HepG2 (cell line): ENCODE measurements around the gene AMBRA1. TPM values are rescaled to one million over a fixed set of nuclear protein-coding genes. Genes with fewer than 3 reads are reported as not detected.
A peak's percentile ranks its signal among the peaks of the same experiment; 100 is the strongest.

Experiments used
- CBX2 ChIP-seq, 2 experiments: fragments of 200-600 bp in 1 of 2; sonication (generic); formaldehyde crosslinking in 1 of 2; IDR thresholded peaks; 2 replicates each; pipeline versions ENCODE4 v1.7.0 to v1.8.1; 2018 to 2022; ENCODE audit warnings: low read depth in 2 of 2, low read length in 1 of 2, mild to moderate bottlenecking in 1 of 2, missing genetic modification reagents in 1 of 2
- GZF1 ChIP-seq: sonication (generic); formaldehyde crosslinking; IDR thresholded peaks from 2 replicates; pipeline ENCODE4 v1.5.1; 2020; ENCODE audit warnings: mild to moderate bottlenecking, missing genetic modification reagents
- KAT8 ChIP-seq: IDR thresholded peaks from 2 replicates; pipeline ENCODE4 v1.6.1; 2016; ENCODE audit warnings: missing genetic modification reagents, missing compliant biosample characterization
- KDM6A ChIP-seq: IDR thresholded peaks from 2 replicates; pipeline ENCODE4 v1.6.1; 2016; ENCODE audit warnings: low read depth
- MAFG ChIP-seq: sonication (generic); formaldehyde crosslinking; IDR thresholded peaks from 2 replicates; pipeline ENCODE4 v1.5.1; 2020; ENCODE audit warnings: mild to moderate bottlenecking, missing genetic modification reagents
- NR2C2 ChIP-seq: sonication (generic); formaldehyde crosslinking; IDR thresholded peaks from 2 replicates; pipeline ENCODE4 v1.4.0; 2020; ENCODE audit warnings: missing genetic modification reagents, mild to moderate bottlenecking, moderate library complexity, borderline replicate concordance
- PHF8 ChIP-seq: sonication (generic); formaldehyde crosslinking; IDR thresholded peaks from 2 replicates; pipeline ENCODE4 v1.5.0; 2020; ENCODE audit warnings: missing genetic modification reagents
- POGZ ChIP-seq: sonication (generic); formaldehyde crosslinking; IDR thresholded peaks from 2 replicates; pipeline ENCODE4 v1.4.0; 2020; ENCODE audit warnings: mild to moderate bottlenecking, missing genetic modification reagents
- SP5 ChIP-seq: IDR thresholded peaks from 2 replicates; pipeline ENCODE4 v1.6.1; 2016; ENCODE audit warnings: low read depth, borderline replicate concordance
- TCF7L2 ChIP-seq: IDR thresholded peaks from 2 replicates; pipeline ENCODE4 v1.6.1; 2011; ENCODE audit warnings: mild to moderate bottlenecking, low read depth, low read length, moderate library complexity
- TMF1 ChIP-seq: sonication (generic); formaldehyde crosslinking; IDR thresholded peaks from 2 replicates; pipeline ENCODE4 v1.8.1; 2022; ENCODE audit warnings: low read depth, missing genetic modification reagents
- ZNF251 ChIP-seq: sonication (generic); formaldehyde crosslinking; IDR thresholded peaks from 2 replicates; pipeline ENCODE4 v1.9.0; 2021; ENCODE audit warnings: mild to moderate bottlenecking, missing genetic modification reagents
- ZNF441 ChIP-seq: sonication (generic); formaldehyde crosslinking; IDR thresholded peaks from 2 replicates; pipeline ENCODE4 v1.7.0; 2021; ENCODE audit warnings: missing genetic modification reagents, borderline replicate concordance
- ZNF598 ChIP-seq: sonication (generic); formaldehyde crosslinking; IDR thresholded peaks from 2 replicates; pipeline ENCODE4 v1.5.1; 2020; ENCODE audit warnings: mild to moderate bottlenecking, missing genetic modification reagents, borderline replicate concordance
- polyA plus RNA-seq, 8 experiments: library from polyadenylated mRNA; depleted of rRNA in 3 of 8; stranded (reverse) in 7 of 8; unstranded in 1 of 8; fragments of >200 nt; fragmentation: Illumina TruSeq in 4 of 8; extraction: Trizol in 4 of 8; gene quantifications; 2 replicates each; pipeline versions ENCODE4 v1.2.1 to v1.2.3, GENCODE V29; 2011 to 2016; ENCODE audit warnings: low read depth in 4 of 8, missing spikeins in 1 of 8, mixed read lengths in 1 of 8; ENCODE audit not compliant: insufficient read depth in 1 of 8
- total RNA-seq, 5 experiments: library from RNA; depleted of rRNA; stranded (reverse); fragments of >200 nt; fragmentation: Illumina TruSeq; extraction: Trizol; gene quantifications; 2 replicates each; pipeline ENCODE4 v1.2.3, GENCODE V29; 2016; ENCODE audit warnings: low read depth in 1 of 5
- TF ChIP-seq, protein P1 (sequence below): sonication (generic); formaldehyde crosslinking; IDR thresholded peaks from 2 replicates; pipeline ENCODE4 v1.8.1; 2022; ENCODE audit warnings: mild to moderate bottlenecking, missing genetic modification reagents
- TF ChIP-seq, protein P2 (sequence below): sonication (generic); formaldehyde crosslinking; IDR thresholded peaks from 2 replicates; pipeline ENCODE4 v1.9.0; 2022; ENCODE audit warnings: missing genetic modification reagents, mild to moderate bottlenecking, borderline replicate concordance
- TF ChIP-seq, protein P3 (sequence below): sonication (generic); formaldehyde crosslinking; IDR thresholded peaks from 2 replicates; pipeline ENCODE4 v1.4.0; 2020; ENCODE audit warnings: mild to moderate bottlenecking, missing genetic modification reagents
- TF ChIP-seq, protein P4 (sequence below): sonication (generic); formaldehyde crosslinking; IDR thresholded peaks from 2 replicates; pipeline ENCODE4 v1.5.1; 2020; ENCODE audit warnings: missing genetic modification reagents, mild to moderate bottlenecking, borderline replicate concordance
- TF ChIP-seq, protein P5 (sequence below): sonication (generic); formaldehyde crosslinking; IDR thresholded peaks from 2 replicates; pipeline ENCODE4 v1.4.0; 2020; ENCODE audit warnings: mild to moderate bottlenecking, missing genetic modification reagents

AMBRA1 gene
- total and polyA plus RNA-seq, 2 of the 13 experiments (the other 11 are each of a cell fraction or from before 2014, with no cell fraction given), result 15.7 to 26.0 TPM

DNA sequence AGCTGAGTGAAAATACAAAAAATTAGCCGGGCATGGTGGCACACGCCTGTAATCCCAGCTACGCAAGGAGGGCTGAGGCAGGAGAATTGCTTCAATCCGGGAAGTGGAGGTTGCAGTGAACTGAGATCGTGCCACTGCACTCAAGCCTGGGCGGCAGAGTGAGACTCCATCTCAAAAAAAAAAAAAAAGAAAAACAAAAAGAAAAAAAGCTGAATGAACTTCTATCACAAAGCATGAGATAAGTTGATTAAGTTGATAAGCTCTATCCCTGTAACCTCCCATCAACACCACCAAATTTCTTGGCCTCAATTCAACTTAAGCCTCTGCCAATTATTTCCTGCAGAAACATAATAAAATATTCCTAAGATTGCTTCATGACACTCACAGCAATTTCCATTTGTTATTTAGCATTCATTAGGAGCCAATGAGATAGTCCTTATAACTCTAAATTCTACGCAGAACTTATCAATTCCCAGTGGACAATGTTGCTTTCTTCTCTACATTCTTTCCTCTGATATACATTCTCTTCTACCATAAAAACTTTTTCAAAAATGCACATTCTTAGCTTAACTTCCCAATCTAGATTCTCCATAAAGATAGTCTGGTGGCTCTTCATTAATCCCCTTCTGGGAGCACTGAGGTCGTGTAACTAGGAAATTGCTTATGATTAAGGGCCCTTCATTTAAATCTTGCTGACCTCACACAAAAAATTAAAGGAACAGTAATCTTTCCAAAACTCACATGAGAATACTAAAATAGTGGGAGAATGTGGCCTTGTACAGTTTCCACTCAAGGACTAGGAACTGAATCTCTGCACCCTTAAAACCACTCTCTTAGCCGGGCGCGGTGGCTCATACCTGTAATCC, 2.9 kb downstream of the AMBRA1 start (continued):
- TF ChIP-seq CBX2 (IDR thresholded peaks at IDR 0.05; ENCODE audit: low read depth, low read length) (no peak), CBX2 (CRISPR knock-in tag; IDR thresholded peaks at IDR 0.05; ENCODE audit: low read depth) (no peak), TCF7L2 (no peak), KDM6A (CRISPR knock-in tag) (no peak), ZNF251 (CRISPR knock-in tag) (no peak), ZNF441 (CRISPR knock-in tag) (no peak), TMF1 (CRISPR knock-in tag) (no peak), GZF1 (no peak), ZNF598 (CRISPR knock-in tag) (no peak), KAT8 (CRISPR knock-in tag) (no peak), NR2C2 (CRISPR knock-in tag) (no peak), MAFG (no peak), SP5 (0 out of 2 replicates have a peak, but pooled peaks have one; percentile 10), PHF8 (CRISPR knock-in tag) (no peak), POGZ (CRISPR knock-in tag) (no peak)
- TF ChIP-seq, protein P1, sequence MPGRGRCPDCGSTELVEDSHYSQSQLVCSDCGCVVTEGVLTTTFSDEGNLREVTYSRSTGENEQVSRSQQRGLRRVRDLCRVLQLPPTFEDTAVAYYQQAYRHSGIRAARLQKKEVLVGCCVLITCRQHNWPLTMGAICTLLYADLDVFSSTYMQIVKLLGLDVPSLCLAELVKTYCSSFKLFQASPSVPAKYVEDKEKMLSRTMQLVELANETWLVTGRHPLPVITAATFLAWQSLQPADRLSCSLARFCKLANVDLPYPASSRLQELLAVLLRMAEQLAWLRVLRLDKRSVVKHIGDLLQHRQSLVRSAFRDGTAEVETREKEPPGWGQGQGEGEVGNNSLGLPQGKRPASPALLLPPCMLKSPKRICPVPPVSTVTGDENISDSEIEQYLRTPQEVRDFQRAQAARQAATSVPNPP (CRISPR knock-in tag), result no peak
- TF ChIP-seq, protein P2, sequence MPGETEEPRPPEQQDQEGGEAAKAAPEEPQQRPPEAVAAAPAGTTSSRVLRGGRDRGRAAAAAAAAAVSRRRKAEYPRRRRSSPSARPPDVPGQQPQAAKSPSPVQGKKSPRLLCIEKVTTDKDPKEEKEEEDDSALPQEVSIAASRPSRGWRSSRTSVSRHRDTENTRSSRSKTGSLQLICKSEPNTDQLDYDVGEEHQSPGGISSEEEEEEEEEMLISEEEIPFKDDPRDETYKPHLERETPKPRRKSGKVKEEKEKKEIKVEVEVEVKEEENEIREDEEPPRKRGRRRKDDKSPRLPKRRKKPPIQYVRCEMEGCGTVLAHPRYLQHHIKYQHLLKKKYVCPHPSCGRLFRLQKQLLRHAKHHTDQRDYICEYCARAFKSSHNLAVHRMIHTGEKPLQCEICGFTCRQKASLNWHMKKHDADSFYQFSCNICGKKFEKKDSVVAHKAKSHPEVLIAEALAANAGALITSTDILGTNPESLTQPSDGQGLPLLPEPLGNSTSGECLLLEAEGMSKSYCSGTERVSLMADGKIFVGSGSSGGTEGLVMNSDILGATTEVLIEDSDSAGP, result peak; percentile 71
- TF ChIP-seq, protein P3, sequence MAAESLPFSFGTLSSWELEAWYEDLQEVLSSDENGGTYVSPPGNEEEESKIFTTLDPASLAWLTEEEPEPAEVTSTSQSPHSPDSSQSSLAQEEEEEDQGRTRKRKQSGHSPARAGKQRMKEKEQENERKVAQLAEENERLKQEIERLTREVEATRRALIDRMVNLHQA (CRISPR knock-in tag), result no peak
- TF ChIP-seq, protein P4, sequence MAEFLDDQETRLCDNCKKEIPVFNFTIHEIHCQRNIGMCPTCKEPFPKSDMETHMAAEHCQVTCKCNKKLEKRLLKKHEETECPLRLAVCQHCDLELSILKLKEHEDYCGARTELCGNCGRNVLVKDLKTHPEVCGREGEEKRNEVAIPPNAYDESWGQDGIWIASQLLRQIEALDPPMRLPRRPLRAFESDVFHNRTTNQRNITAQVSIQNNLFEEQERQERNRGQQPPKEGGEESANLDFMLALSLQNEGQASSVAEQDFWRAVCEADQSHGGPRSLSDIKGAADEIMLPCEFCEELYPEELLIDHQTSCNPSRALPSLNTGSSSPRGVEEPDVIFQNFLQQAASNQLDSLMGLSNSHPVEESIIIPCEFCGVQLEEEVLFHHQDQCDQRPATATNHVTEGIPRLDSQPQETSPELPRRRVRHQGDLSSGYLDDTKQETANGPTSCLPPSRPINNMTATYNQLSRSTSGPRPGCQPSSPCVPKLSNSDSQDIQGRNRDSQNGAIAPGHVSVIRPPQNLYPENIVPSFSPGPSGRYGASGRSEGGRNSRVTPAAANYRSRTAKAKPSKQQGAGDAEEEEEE (CRISPR knock-in tag), result no peak
- TF ChIP-seq, protein P5, sequence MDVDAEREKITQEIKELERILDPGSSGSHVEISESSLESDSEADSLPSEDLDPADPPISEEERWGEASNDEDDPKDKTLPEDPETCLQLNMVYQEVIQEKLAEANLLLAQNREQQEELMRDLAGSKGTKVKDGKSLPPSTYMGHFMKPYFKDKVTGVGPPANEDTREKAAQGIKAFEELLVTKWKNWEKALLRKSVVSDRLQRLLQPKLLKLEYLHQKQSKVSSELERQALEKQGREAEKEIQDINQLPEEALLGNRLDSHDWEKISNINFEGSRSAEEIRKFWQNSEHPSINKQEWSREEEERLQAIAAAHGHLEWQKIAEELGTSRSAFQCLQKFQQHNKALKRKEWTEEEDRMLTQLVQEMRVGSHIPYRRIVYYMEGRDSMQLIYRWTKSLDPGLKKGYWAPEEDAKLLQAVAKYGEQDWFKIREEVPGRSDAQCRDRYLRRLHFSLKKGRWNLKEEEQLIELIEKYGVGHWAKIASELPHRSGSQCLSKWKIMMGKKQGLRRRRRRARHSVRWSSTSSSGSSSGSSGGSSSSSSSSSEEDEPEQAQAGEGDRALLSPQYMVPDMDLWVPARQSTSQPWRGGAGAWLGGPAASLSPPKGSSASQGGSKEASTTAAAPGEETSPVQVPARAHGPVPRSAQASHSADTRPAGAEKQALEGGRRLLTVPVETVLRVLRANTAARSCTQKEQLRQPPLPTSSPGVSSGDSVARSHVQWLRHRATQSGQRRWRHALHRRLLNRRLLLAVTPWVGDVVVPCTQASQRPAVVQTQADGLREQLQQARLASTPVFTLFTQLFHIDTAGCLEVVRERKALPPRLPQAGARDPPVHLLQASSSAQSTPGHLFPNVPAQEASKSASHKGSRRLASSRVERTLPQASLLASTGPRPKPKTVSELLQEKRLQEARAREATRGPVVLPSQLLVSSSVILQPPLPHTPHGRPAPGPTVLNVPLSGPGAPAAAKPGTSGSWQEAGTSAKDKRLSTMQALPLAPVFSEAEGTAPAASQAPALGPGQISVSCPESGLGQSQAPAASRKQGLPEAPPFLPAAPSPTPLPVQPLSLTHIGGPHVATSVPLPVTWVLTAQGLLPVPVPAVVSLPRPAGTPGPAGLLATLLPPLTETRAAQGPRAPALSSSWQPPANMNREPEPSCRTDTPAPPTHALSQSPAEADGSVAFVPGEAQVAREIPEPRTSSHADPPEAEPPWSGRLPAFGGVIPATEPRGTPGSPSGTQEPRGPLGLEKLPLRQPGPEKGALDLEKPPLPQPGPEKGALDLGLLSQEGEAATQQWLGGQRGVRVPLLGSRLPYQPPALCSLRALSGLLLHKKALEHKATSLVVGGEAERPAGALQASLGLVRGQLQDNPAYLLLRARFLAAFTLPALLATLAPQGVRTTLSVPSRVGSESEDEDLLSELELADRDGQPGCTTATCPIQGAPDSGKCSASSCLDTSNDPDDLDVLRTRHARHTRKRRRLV (CRISPR knock-in tag), result no peak
